H1 (cell line): ENCODE measurements around the gene CLEC16A. TPM values are rescaled to one million over a fixed set of nuclear protein-coding genes. Genes with fewer than 3 reads are reported as not detected.

Experiments used
- BCL11A ChIP-seq, 2 experiments: IDR thresholded peaks; one replicate each; pipeline ENCODE4 v1.6.1; 2011; ENCODE audit warnings: low read depth in 2 of 2, low read length in 2 of 2, mild to moderate bottlenecking in 2 of 2
- CBX8 ChIP-seq: fragments of 300-800, 300-1000 bp; sonication (generic); IDR thresholded peaks from 2 replicates; pipeline ENCODE4 v1.7.1; 2016; ENCODE audit warnings: low read depth, low read length, borderline replicate concordance
- CHD7 ChIP-seq: fragments of 300-600 bp; sonication (generic); IDR thresholded peaks from 2 replicates; pipeline ENCODE4 v1.7.1; 2012; ENCODE audit warnings: low read length, moderate library complexity, mild to moderate bottlenecking, inconsistent platforms; ENCODE audit not compliant: insufficient replicate concordance
- HDAC6 ChIP-seq: IDR thresholded peaks from one replicate; pipeline ENCODE4 v1.7.1; 2012; ENCODE audit warnings: low read depth, mild to moderate bottlenecking, inconsistent platforms, low read length, moderate library complexity
- JUN ChIP-seq: IDR thresholded peaks from 2 replicates; pipeline ENCODE4 v1.6.1; 2011; ENCODE audit warnings: low read depth, mild to moderate bottlenecking, improper control_type of control experiment, low read length
- SAP30 ChIP-seq: fragments of 300-600 bp; sonication (generic); IDR thresholded peaks from 2 replicates; pipeline ENCODE4 v1.7.1; 2012; ENCODE audit warnings: low read length, moderate library complexity, mild to moderate bottlenecking, inconsistent platforms; ENCODE audit not compliant: insufficient read depth, insufficient replicate concordance
- SIN3A ChIP-seq, 2 experiments: IDR thresholded peaks in 1 of 2; conservative IDR thresholded peaks in 1 of 2; 2 replicates each; pipeline ENCODE4 v1.6.1; 2011 to 2012; ENCODE audit warnings: low read length in 2 of 2, improper control_type of control experiment in 1 of 2, low read depth in 1 of 2, mild to moderate bottlenecking in 1 of 2
- SIRT6 ChIP-seq: IDR thresholded peaks from one replicate; pipeline ENCODE4 v1.7.1; 2012; ENCODE audit warnings: low read length, inconsistent platforms
- SRF ChIP-seq: IDR thresholded peaks from 2 replicates; pipeline ENCODE4 v1.6.1; 2011; ENCODE audit warnings: mild to moderate bottlenecking, low read depth, low read length, moderate library complexity
- polyA plus RNA-seq, 7 experiments: library from polyadenylated mRNA; depleted of rRNA in 3 of 7; stranded (reverse) in 5 of 7; unstranded in 2 of 7; fragments of >200 nt in 5 of 7; fragments of 200-250 nt in 2 of 7; gene quantifications; 1 replicate in 5 of 7; 2 replicates in 1 of 7; 4 replicates in 1 of 7; pipeline versions ENCODE4 v1.2.1 to v1.2.3, GENCODE V29; 2011 to 2013; ENCODE audit warnings: missing spikeins in 2 of 7, mixed read lengths in 2 of 7
- total RNA-seq: library from RNA; stranded (reverse); fragmentation: NEBNext Ultra II Directional; extraction: Animal tissue kit (Norgen Biotek cat#: 25700); gene quantifications from 2 replicates; pipeline ENCODE4 v1.2.1, GENCODE V29; 2021

CLEC16A gene
- total and polyA plus RNA-seq, 2 of the 8 experiments (the other 6 are each of a cell fraction or from before 2014, with no cell fraction given) = 7.6 to 19.3 TPM

GRCh38 chr16:11191665-11192064 is 247.3 kb downstream of the CLEC16A start (continued):
- TF ChIP-seq CHD7 (no peak), BCL11A (IDR thresholded peaks at IDR 0.05; ENCODE audit: low read depth in 2 of 2, low read length in 2 of 2) (no peak), SIRT6 (no peak), SRF (no peak), CBX8 (no peak), SIN3A (conservative IDR thresholded peaks at IDR 0.05 in 1 of 2, IDR thresholded peaks at IDR 0.05 in 1 of 2; ENCODE audit: low read depth in 1 of 2, low read length in 2 of 2) (no peak), HDAC6 (no peak), JUN (no peak), SAP30 (no peak)
